ENCODE results near the gene SLC25A47.
A peak's percentile ranks its signal among the peaks of the same experiment; 100 is the strongest.

DNA sequence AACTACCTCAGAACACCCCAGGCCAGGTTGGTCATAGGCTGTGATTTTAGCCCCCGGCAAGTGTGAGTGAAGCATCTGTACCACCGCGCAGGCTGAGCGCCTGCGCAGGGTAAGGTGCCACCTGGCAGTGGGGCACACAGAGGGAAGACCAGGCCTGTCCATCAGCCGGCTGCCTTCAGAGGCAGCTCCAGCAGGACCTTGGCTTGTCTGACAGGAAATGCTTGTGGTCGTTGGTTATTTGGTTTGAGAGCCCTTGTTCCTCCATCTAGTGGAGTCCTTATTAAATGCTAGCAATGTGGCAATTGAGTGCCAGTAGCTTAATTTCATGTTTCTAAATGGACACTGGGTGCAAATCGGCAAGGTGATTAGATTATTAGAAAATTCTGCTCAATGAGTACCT lies 44.4 kb upstream of the SLC25A47 start:
- no peak for TF ChIP-seq EZH2 (optimal IDR thresholded peaks at IDR 0.05; ENCODE audit: low read depth, low read length)
- peak; percentile 25; the same call in 1 of the 2 replicates for TF ChIP-seq CTCF (IDR thresholded peaks at IDR 0.05; ENCODE audit: low read length)
- no peak for TF ChIP-seq EZH2phosphoT487 (IDR thresholded peaks at IDR 0.05; ENCODE audit: low read length)

Data from MM.1S (cell line).